ENCODE data around the gene OSBPL3.

OSBPL3 gene

DNA sequence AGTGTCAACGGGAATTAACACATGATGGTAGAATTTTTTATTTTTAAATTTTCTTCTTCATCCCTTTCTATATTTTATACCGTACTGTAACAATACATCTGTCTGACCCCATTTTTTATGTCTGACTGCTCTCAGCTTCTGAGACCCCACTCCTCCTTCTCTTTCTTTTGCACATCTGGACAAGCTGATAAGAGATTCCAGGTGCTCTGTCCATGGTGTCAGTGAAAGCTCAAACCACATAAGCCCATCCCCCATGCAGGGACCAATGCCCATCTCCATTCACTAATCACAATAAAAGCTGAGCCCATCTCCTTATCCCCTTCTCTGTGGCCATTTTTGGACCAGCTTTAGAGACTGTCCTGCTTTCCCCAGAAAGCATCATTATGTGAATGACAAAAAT, 231.5 kb downstream of the OSBPL3 start:
- H3K9me3 ChIP-seq (ENCODE audit: severe bottlenecking) = no peaks in the 10 kb centered on the region
- no peaks in the 10 kb centered on the region for H3K27me3 ChIP-seq (ENCODE audit: insufficient read depth, low read depth, severe bottlenecking)
- H3K36me3 ChIP-seq = no peaks in the 10 kb centered on the region
- no peak overlapping the region for H3K4me3 ChIP-seq (ENCODE audit: low read depth, low read length)
- no peak for DNase-seq
- H3K27ac ChIP-seq = no peak overlapping the region
- TF ChIP-seq, protein P1, sequence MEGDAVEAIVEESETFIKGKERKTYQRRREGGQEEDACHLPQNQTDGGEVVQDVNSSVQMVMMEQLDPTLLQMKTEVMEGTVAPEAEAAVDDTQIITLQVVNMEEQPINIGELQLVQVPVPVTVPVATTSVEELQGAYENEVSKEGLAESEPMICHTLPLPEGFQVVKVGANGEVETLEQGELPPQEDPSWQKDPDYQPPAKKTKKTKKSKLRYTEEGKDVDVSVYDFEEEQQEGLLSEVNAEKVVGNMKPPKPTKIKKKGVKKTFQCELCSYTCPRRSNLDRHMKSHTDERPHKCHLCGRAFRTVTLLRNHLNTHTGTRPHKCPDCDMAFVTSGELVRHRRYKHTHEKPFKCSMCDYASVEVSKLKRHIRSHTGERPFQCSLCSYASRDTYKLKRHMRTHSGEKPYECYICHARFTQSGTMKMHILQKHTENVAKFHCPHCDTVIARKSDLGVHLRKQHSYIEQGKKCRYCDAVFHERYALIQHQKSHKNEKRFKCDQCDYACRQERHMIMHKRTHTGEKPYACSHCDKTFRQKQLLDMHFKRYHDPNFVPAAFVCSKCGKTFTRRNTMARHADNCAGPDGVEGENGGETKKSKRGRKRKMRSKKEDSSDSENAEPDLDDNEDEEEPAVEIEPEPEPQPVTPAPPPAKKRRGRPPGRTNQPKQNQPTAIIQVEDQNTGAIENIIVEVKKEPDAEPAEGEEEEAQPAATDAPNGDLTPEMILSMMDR (IDR thresholded peaks at IDR 0.05; ENCODE audit: low read depth, low read length) = no peak

Measured in WERI-Rb-1 (cell line).